GM12878 (cell line): ENCODE measurements around the gene ASB10. TPM values are rescaled to one million over a fixed set of nuclear protein-coding genes. Genes with fewer than 3 reads are reported as not detected.

Experiments used
- ATAC-seq: fragments of 200-7000 bp; cut with Tn5 transposase; 3 replicates; pipeline ENCODE4 v1.9.1; 2020; ENCODE audit warnings: mild to moderate bottlenecking, moderate library complexity
- BruUV-seq: library from RNA; stranded (reverse); fragments of 400-500 nt; replicated peaks from 2 replicates; lab custom pipeline; 2021; lab: Mats Ljungman, UMichigan
- CTCF ChIA-PET: fragments of 300-600 bp; sonication (Branson Sonifier 250); formaldehyde crosslinking; extraction: SDS; loops from one replicate; lab custom pipeline; 2021; ENCODE audit warnings: inconsistent platforms; lab: Yijun Ruan, JAX
- POLR2A ChIA-PET: fragments of 350-600 bp; formaldehyde crosslinking; extraction: SDS; loops from one replicate; lab custom pipeline; 2021; ENCODE audit warnings: inconsistent platforms; lab: Charles Lee
- RAD21 ChIA-PET: fragments of 300-600 bp; sonication (Branson Sonifier 250); formaldehyde crosslinking; loops from one replicate; lab custom pipeline; 2023; ENCODE audit warnings: antibody characterized with exemption; ENCODE audit not compliant: unreplicated experiment; lab: Charles Lee
- SMC1A ChIA-PET: fragments of 300-600 bp; sonication (Branson Sonifier 250); formaldehyde crosslinking; loops from one replicate; lab custom pipeline; 2023; ENCODE audit not compliant: unreplicated experiment, uncharacterized antibody; lab: Charles Lee
- DNase-seq: peaks from one replicate; pipeline ENCODE4 v3.0.0-alpha.2; 2011; ENCODE audit warnings: low read depth, low spot score
- FAIRE-seq: peaks from 3 replicates; lab custom pipeline; 2011; peaks lifted over from hg19 to GRCh38; lab: Jason Lieb, UNC
- H2AFZ ChIP-seq: 2 replicates; pipeline ENCODE4 v1.6.0; 2011; ENCODE audit warnings: low read depth, low read length, control low read depth; ENCODE audit not compliant: control insufficient read depth
- H3K27ac ChIP-seq: 2 replicates; pipeline ENCODE4 v1.5.1; 2011; ENCODE audit warnings: control low read depth; ENCODE audit not compliant: control insufficient read depth, insufficient read depth
- H3K27me3 ChIP-seq, 2 experiments: replicated peaks in 1 of 2; 2 replicates each; pipeline versions ENCODE4 v1.6.0 to v1.6.1; 2011; ENCODE audit warnings: low read length in 1 of 2; ENCODE audit not compliant: control insufficient read depth in 2 of 2, insufficient read depth in 2 of 2
- H3K36me3 ChIP-seq, 2 experiments: 2 replicates each; pipeline ENCODE4 v1.5.1; 2011; ENCODE audit warnings: low read length in 1 of 2; ENCODE audit not compliant: control insufficient read depth in 2 of 2, insufficient read depth in 2 of 2
- H3K4me1 ChIP-seq: 2 replicates; pipeline ENCODE4 v1.6.1; 2011; ENCODE audit warnings: mild to moderate bottlenecking, low read length, moderate library complexity, mixed read lengths; ENCODE audit not compliant: control insufficient read depth, insufficient read depth
- H3K4me2 ChIP-seq: 2 replicates; pipeline ENCODE4 v1.6.0; 2011; ENCODE audit warnings: control low read depth; ENCODE audit not compliant: control insufficient read depth, insufficient read depth
- H3K4me3 ChIP-seq: fragments of 200-600 bp; sonication (generic); 2 replicates; pipeline ENCODE4 v1.5.1; 2016
- H3K79me2 ChIP-seq: 2 replicates; pipeline ENCODE4 v1.6.0; 2011; ENCODE audit warnings: low read length; ENCODE audit not compliant: control insufficient read depth, insufficient read depth
- H3K9ac ChIP-seq: 2 replicates; pipeline ENCODE4 v1.8.0; 2011; ENCODE audit warnings: low read length, control low read depth, mixed read lengths; ENCODE audit not compliant: control insufficient read depth, insufficient read depth
- H3K9me3 ChIP-seq: replicated peaks from 3 replicates; pipeline ENCODE4 v1.5.1; 2011; ENCODE audit warnings: mild to moderate bottlenecking, low read length; ENCODE audit not compliant: control insufficient read depth, insufficient read depth
- H4K20me1 ChIP-seq: 2 replicates; pipeline ENCODE4 v1.6.0; 2011; ENCODE audit not compliant: control insufficient read depth, insufficient read depth
- ATF3 ChIP-seq: IDR thresholded peaks from 2 replicates; pipeline ENCODE4 v1.6.1; 2011; ENCODE audit warnings: low read depth, mild to moderate bottlenecking, low read length, moderate library complexity, borderline replicate concordance; ENCODE audit errors: extremely low read depth
- ATF7 ChIP-seq: fragments of 450-650 bp; IDR thresholded peaks from 2 replicates; pipeline ENCODE4 v1.6.1; 2016; ENCODE audit warnings: low read depth, mild to moderate bottlenecking
- CBFB ChIP-seq: IDR thresholded peaks from 2 replicates; pipeline ENCODE4 v1.6.1; 2016; ENCODE audit warnings: antibody characterized with exemption, low read depth
- CHD2 ChIP-seq: IDR thresholded peaks from 2 replicates; pipeline ENCODE4 v1.6.1; 2011; ENCODE audit warnings: low read depth, low read length, improper control_type of control experiment, borderline replicate concordance
- CREM ChIP-seq: IDR thresholded peaks from 2 replicates; pipeline ENCODE4 v1.6.1; 2014; ENCODE audit warnings: antibody characterized with exemption, low read depth
- JUND ChIP-seq: IDR thresholded peaks from 2 replicates; pipeline ENCODE4 v1.6.1; 2012; ENCODE audit warnings: low read depth, mild to moderate bottlenecking, low read length, improper control_type of control experiment, moderate library complexity
- NFYA ChIP-seq: IDR thresholded peaks from 2 replicates; pipeline ENCODE4 v1.6.1; 2011; ENCODE audit warnings: low read depth, mild to moderate bottlenecking, low read length, improper control_type of control experiment, borderline replicate concordance
- RBBP5 ChIP-seq: fragments of 200-600 bp; sonication (generic); conservative IDR thresholded peaks from 2 replicates; pipeline ENCODE4 v1.6.1; 2016
- SRF ChIP-seq, 2 experiments: IDR thresholded peaks; 2 replicates each; pipeline ENCODE4 v1.6.1; 2011; ENCODE audit warnings: low read depth in 2 of 2, low read length in 2 of 2, mild to moderate bottlenecking in 1 of 2, moderate library complexity in 1 of 2
- ZNF24 ChIP-seq: fragments of 450-650 bp; IDR thresholded peaks from 2 replicates; pipeline ENCODE4 v1.6.1; 2017; ENCODE audit warnings: antibody characterized with exemption, mild to moderate bottlenecking
- WGBS: methylation state at CpG from one replicate; pipeline ENCODE4 v1.1.6; 2016; ENCODE audit warnings: low lambda C conversion rate; ENCODE audit not compliant: insufficient replicate concordance, insufficient coverage; ENCODE audit errors: missing lambda C conversion rate; 5-methylcytosine and 5-hydroxymethylcytosine counted together
- in situ Hi-C: fragments of 300-500 bp; cut with MboI; formaldehyde crosslinking; loops from 9 replicates; pipeline ENCODE4 v1.14.3; 2018; ENCODE audit warnings: mixed read lengths
- intact Hi-C: fragments of 100-400 bp; cut with micrococcal nuclease; formaldehyde crosslinking; loops from one replicate; pipeline ENCODE4 v1.14.2; 2022; ENCODE audit not compliant: unreplicated experiment
- polyA plus RNA-seq, 11 experiments: library from polyadenylated mRNA; depleted of rRNA in 4 of 11; unstranded in 6 of 11; stranded (reverse) in 5 of 11; fragments of >200 nt; fragmentation: Nextera tagmentation in 4 of 11; fragmentation: Illumina TruSeq in 1 of 11; extraction: Ambion mirVana in 4 of 11; extraction: Trizol in 1 of 11; gene quantifications; 1 replicate in 1 of 11; 2 replicates in 10 of 11; pipeline versions ENCODE4 v1.2.1 to v1.2.3, GENCODE V29; 2011 to 2016; ENCODE audit warnings: inconsistent platforms in 2 of 11, missing spikeins in 2 of 11, low read depth in 1 of 11
- total RNA-seq, 4 experiments: library from RNA; depleted of rRNA in 3 of 4; stranded (reverse); fragments of >200 nt in 3 of 4; fragmentation: Illumina TruSeq in 1 of 4; extraction: Trizol in 1 of 4; gene quantifications; 2 replicates each; pipeline versions ENCODE4 v1.2.1 to v1.2.3, GENCODE V29; 2013 to 2021
- TF ChIP-seq, protein P1 (sequence below): fragments of 450-650 bp; IDR thresholded peaks from 2 replicates; pipeline ENCODE4 v1.6.1; 2016; ENCODE audit warnings: mild to moderate bottlenecking

The ASB10 gene
- total and polyA plus RNA-seq, 10 of the 15 experiments (the other 5 are each of a cell fraction or from before 2014, with no cell fraction given), result not detected

DNA sequence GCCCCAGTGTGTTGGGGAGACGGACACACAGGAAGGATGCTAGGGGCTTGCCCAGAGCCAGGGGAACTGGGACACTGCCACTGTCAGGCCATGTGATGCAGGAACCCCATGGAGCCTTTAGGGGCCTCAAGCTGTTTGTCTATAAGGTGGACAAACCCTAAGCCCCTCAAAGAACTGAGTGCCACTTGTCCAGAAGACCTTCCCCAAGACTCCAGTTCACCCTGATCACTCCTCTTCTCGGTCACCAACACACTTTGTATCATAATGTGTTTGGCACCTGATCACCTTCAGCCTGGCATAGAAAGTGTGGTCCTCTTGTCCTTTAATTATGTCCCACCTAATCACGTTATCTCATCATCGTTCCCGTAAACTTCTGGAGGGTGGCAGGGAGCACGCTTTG lies 22.5 kb upstream of the ASB10 start:
- ATAC-seq, result no peak
- Histone ChIP-seq H4K20me1 (no peaks in the 10 kb centered on the region), H3K27me3 (peaks cover 1 to 2% of the 10 kb centered on the region in 2 experiments; a peak in 2 of 4 replicates), H3K36me3 (peaks cover 0 to 4% of the 10 kb centered on the region in 2 experiments; a peak in 3 of 4 replicates), H3K9ac (no peak overlapping the region), H3K27ac (no peak overlapping the region), H3K4me2 (no peak overlapping the region), H3K4me3 (no peak overlapping the region), H3K9me3 (no peaks in the 10 kb centered on the region), H2AFZ (no peak overlapping the region), H3K4me1 (no peaks in the 10 kb centered on the region), H3K79me2 (no peaks in the 10 kb centered on the region)
- CTCF ChIA-PET, result no interaction called here
- in situ Hi-C loops, result no loop called here
- POLR2A ChIA-PET, result no interaction called here
- TF ChIP-seq ZNF24 (no peak), CBFB (no peak), NFYA (no peak), ATF7 (no peak), ATF3 (no peak), CREM (no peak), RBBP5 (no peak), SRF (IDR thresholded peaks at IDR 0.05; ENCODE audit: low read depth in 2 of 2, low read length in 2 of 2) (no peak), CHD2 (no peak), JUND (no peak)
- TF ChIP-seq, protein P1, sequence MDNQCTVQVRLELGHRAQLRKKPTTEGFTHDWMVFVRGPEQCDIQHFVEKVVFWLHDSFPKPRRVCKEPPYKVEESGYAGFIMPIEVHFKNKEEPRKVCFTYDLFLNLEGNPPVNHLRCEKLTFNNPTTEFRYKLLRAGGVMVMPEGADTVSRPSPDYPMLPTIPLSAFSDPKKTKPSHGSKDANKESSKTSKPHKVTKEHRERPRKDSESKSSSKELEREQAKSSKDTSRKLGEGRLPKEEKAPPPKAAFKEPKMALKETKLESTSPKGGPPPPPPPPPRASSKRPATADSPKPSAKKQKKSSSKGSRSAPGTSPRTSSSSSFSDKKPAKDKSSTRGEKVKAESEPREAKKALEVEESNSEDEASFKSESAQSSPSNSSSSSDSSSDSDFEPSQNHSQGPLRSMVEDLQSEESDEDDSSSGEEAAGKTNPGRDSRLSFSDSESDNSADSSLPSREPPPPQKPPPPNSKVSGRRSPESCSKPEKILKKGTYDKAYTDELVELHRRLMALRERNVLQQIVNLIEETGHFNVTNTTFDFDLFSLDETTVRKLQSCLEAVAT, result no peak
- no peak for FAIRE-seq
- BruUV-seq, result no TSS peak
- intact Hi-C loops, result no loop called here
- 91% methylated on average over 6 of the region's 6 CpGs for WGBS
- no peak for DNase-seq
- SMC1A ChIA-PET, result no interaction called here
- RAD21 ChIA-PET, result no interaction called here
